ENCODE results near the gene ITFG1.

ITFG1 gene

GRCh38 chr16:47284999-47285398 lies 175.9 kb downstream of the ITFG1 start:
- TF ChIP-seq REST (IDR thresholded peaks at IDR 0.05; ENCODE audit: insufficient read depth in 1 of 2, low read depth in 2 of 2, low read length in 2 of 2): no peak
- TF ChIP-seq TAF1 (IDR thresholded peaks at IDR 0.05; ENCODE audit: borderline replicate concordance, insufficient read depth, low read length): no peak
- TF ChIP-seq POLR2AphosphoS5 (IDR thresholded peaks at IDR 0.05; ENCODE audit: low read depth, low read length): no peak
- TF ChIP-seq SIN3A (IDR thresholded peaks at IDR 0.05; ENCODE audit: borderline replicate concordance, insufficient read depth, low read length): no peak
- no peak for TF ChIP-seq FOXP2 (optimal IDR thresholded peaks at IDR 0.05; ENCODE audit: borderline replicate concordance, extremely low read depth, extremely low read length, insufficient read depth)

GRCh38 chr16:47278306-47278970 lies 182.4 kb downstream of the ITFG1 start:
- TF ChIP-seq TAF1 (IDR thresholded peaks at IDR 0.05; ENCODE audit: borderline replicate concordance, insufficient read depth, low read length) (no peak), REST (IDR thresholded peaks at IDR 0.05; ENCODE audit: insufficient read depth in 1 of 2, low read depth in 2 of 2, low read length in 2 of 2) (no peak)

- no peak for TF ChIP-seq FOXP2 (optimal IDR thresholded peaks at IDR 0.05; ENCODE audit: borderline replicate concordance, extremely low read depth, extremely low read length, insufficient read depth)
- no peak for TF ChIP-seq TAF1 (IDR thresholded peaks at IDR 0.05; ENCODE audit: borderline replicate concordance, insufficient read depth, low read length)
- TF ChIP-seq REST (IDR thresholded peaks at IDR 0.05; ENCODE audit: insufficient read depth in 1 of 2, low read depth in 2 of 2, low read length in 2 of 2): no peak
- no peak for TF ChIP-seq SIN3A (IDR thresholded peaks at IDR 0.05; ENCODE audit: borderline replicate concordance, insufficient read depth, low read length)
- no peak for TF ChIP-seq POLR2AphosphoS5 (IDR thresholded peaks at IDR 0.05; ENCODE audit: low read depth, low read length)
These were observed 184.3 kb downstream of the ITFG1 start for GRCh38 chr16:47276522-47276921.

GRCh38 chr16:47262938-47263337 lies 197.9 kb downstream of the ITFG1 start:
- TF ChIP-seq POLR2AphosphoS5 (IDR thresholded peaks at IDR 0.05; ENCODE audit: low read depth, low read length): no peak
- no peak for TF ChIP-seq FOXP2 (optimal IDR thresholded peaks at IDR 0.05; ENCODE audit: borderline replicate concordance, extremely low read depth, extremely low read length, insufficient read depth)
- TF ChIP-seq SIN3A (IDR thresholded peaks at IDR 0.05; ENCODE audit: borderline replicate concordance, insufficient read depth, low read length): no peak
- no peak for TF ChIP-seq TAF1 (IDR thresholded peaks at IDR 0.05; ENCODE audit: borderline replicate concordance, insufficient read depth, low read length)
- TF ChIP-seq REST (IDR thresholded peaks at IDR 0.05; ENCODE audit: insufficient read depth in 1 of 2, low read depth in 2 of 2, low read length in 2 of 2): no peak

GRCh38 chr16:47260503-47260902 lies 200.4 kb downstream of the ITFG1 start:
- TF ChIP-seq SIN3A (IDR thresholded peaks at IDR 0.05; ENCODE audit: borderline replicate concordance, insufficient read depth, low read length): no peak
- TF ChIP-seq REST (IDR thresholded peaks at IDR 0.05; ENCODE audit: insufficient read depth in 1 of 2, low read depth in 2 of 2, low read length in 2 of 2): no peak
- TF ChIP-seq POLR2AphosphoS5 (IDR thresholded peaks at IDR 0.05; ENCODE audit: low read depth, low read length): no peak
- TF ChIP-seq FOXP2 (optimal IDR thresholded peaks at IDR 0.05; ENCODE audit: borderline replicate concordance, extremely low read depth, extremely low read length, insufficient read depth): no peak
- TF ChIP-seq TAF1 (IDR thresholded peaks at IDR 0.05; ENCODE audit: borderline replicate concordance, insufficient read depth, low read length): no peak
